Natural killer cell treated with Interleukin-12 subunit alpha and Interleukin-12 subunit beta and Interleukin-15 and Interleukin-18, amount 100 ng/mL, for 72 hours (primary cell): Measurements from ENCODE around the gene RABL6. TPM values are rescaled to one million over a fixed set of nuclear protein-coding genes. Genes with fewer than 3 reads are reported as not detected.
"Not testable (repeated sequence)": the region's sequence is repeated elsewhere in the genome, so short reads cannot be mapped to it uniquely, and the experiment has no call there.

Experiments used
- ATAC-seq, 2 donors: fragments of 150-1000 bp; cut with Tn5 transposase in 1 of 2; sonication (Bioruptor Pico), chemical (Tn5 transposase) in 1 of 2; 2 replicates each; pipeline ENCODE4 v1.10.0; 2021
- DNase-seq: peaks from one replicate; pipeline ENCODE4 v3.0.0; 2022; ENCODE audit warnings: low spot score
- H3K27ac Mint-ChIP-seq, 2 donors: 1 replicate in 1 of 2; 2 replicates in 1 of 2; pipeline ENCODE4 v1.8.0; 2022; ENCODE audit warnings: mixed read lengths in 2 of 2, mild to moderate bottlenecking in 1 of 2, moderate library complexity in 1 of 2
- H3K27me3 Mint-ChIP-seq, 2 donors: 1 replicate in 1 of 2; 2 replicates in 1 of 2; pipeline ENCODE4 v1.8.0; 2022; ENCODE audit warnings: mixed read lengths in 2 of 2
- H3K36me3 Mint-ChIP-seq: one replicate; pipeline ENCODE4 v1.8.0; 2022; ENCODE audit warnings: mixed read lengths
- H3K4me1 Mint-ChIP-seq, 2 donors: 1 replicate in 1 of 2; 2 replicates in 1 of 2; pipeline ENCODE4 v1.8.0; 2022; ENCODE audit warnings: low read depth in 2 of 2, mixed read lengths in 2 of 2, mild to moderate bottlenecking in 1 of 2
- H3K4me3 Mint-ChIP-seq: one replicate; pipeline ENCODE4 v1.8.0; 2022; ENCODE audit warnings: mixed read lengths
- H3K9me3 Mint-ChIP-seq: 2 replicates; pipeline ENCODE4 v1.8.0; 2022; ENCODE audit warnings: mixed read lengths
- total RNA-seq, 2 donors: library from RNA; stranded (reverse); gene quantifications; one replicate each; pipeline ENCODE4 v1.2.3, GENCODE V29; 2022

RABL6 gene
- total RNA-seq, 2 donors from 2014 or later = 74.1 to 151 TPM

- H3K36me3 Mint-ChIP-seq = no peaks in the 10 kb centered on the region
- DNase-seq (no peak), ATAC-seq (no peak)
- peaks cover 4% of the 10 kb centered on the region in 2 donors for H3K4me1 Mint-ChIP-seq
- H3K27ac Mint-ChIP-seq = no peak overlapping the region
- H3K4me3 Mint-ChIP-seq = no peak overlapping the region
- no peaks in the 10 kb centered on the region for H3K9me3 Mint-ChIP-seq
- H3K27me3 Mint-ChIP-seq = no peaks in the 10 kb centered on the region
These were observed 28.5 kb downstream of the RABL6 start for GRCh38 chr9:136835932-136836904.

- H3K27me3 Mint-ChIP-seq = no peaks in the 10 kb centered on the region
- H3K27ac Mint-ChIP-seq = no peak overlapping the region
- H3K36me3 Mint-ChIP-seq = no peaks in the 10 kb centered on the region
- ATAC-seq = no peak
- H3K4me1 Mint-ChIP-seq = peaks cover 4 to 6% of the 10 kb centered on the region in 2 donors
- H3K9me3 Mint-ChIP-seq = no peaks in the 10 kb centered on the region
- no peak for DNase-seq
- H3K4me3 Mint-ChIP-seq = no peak overlapping the region
These were observed 29.6 kb downstream of the RABL6 start for GRCh38 chr9:136837146-136837855.

DNA sequence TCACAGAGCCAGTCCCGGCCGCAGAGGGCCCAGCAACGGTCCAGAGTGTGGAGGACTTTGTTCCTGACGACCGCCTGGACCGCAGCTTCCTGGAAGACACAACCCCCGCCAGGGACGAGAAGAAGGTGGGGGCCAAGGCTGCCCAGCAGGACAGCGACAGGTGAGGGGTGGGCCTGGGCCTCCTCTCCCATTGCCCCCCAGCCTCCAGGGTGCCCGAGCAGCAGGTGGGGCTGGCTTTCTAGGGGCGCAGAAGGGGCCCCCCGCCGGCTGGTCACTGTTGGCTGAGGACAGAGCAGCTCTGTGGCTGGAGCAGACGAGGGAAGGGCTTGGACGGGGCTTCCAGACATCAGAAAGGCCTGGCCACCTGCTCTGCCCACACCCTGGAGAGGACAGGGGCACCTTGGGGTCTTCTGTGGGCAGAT is 30.1 kb downstream of the RABL6 start:
- DNase-seq, H3K27me3 Mint-ChIP-seq, H3K9me3 Mint-ChIP-seq, H3K27ac Mint-ChIP-seq, ATAC-seq, H3K4me3 Mint-ChIP-seq, H3K36me3 Mint-ChIP-seq, H3K4me1 Mint-ChIP-seq: not testable (repeated sequence)

DNA sequence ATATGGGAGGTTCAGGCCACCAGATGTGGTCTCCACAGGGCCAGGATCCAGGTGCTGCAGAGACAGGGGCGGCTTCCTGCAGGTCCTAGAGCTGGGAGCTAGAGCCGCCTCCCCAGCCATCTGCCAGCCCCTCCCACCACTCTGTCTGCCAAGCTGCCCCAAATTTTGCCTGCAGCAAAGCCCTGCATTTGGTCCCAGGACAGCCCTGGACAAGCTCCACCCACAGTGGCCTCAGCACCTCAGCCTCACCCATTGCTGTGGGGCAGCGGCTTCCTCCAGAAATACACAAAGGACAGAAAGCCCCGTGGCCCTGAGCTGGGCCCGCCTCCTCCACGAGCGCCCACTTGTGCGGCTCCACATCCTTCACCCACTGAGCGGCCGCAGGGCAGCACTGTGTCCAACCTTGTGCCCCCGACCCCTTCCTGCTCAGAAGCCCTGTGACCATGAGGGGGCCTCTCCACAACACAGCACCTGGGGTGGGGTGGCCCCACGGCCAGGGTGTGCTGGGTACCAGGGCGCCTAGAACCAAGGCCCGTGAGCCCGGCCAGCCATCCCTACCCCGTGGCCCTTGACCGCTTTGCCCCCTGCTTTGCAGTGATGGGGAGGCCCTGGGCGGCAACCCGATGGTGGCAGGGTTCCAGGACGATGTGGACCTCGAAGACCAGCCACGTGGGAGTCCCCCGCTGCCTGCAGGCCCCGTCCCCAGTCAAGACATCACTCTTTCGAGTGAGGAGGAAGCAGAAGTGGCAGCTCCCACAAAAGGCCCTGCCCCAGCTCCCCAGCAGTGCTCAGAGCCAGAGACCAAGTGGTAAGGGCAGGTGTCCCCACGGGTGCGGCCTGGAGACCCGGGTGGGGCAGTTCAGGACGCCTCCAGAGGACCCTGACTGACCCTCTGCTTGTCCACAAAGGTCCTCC is 30.8 kb downstream of the RABL6 start:
- Mint-ChIP-seq H3K27me3 (no peaks in the 10 kb centered on the region), H3K27ac (no peak overlapping the region), H3K4me3 (no peak overlapping the region), H3K36me3 (no peaks in the 10 kb centered on the region), H3K4me1 (peaks cover 4 to 7% of the 10 kb centered on the region in 2 donors), H3K9me3 (no peaks in the 10 kb centered on the region)
- no peak for DNase-seq
- ATAC-seq = no peak

- Mint-ChIP-seq H3K9me3 (no peaks in the 10 kb centered on the region), H3K4me1 (peaks cover 4 to 7% of the 10 kb centered on the region in 2 donors), H3K27me3 (no peaks in the 10 kb centered on the region), H3K27ac (no peak overlapping the region), H3K36me3 (no peaks in the 10 kb centered on the region), H3K4me3 (no peak overlapping the region)
- no peak for DNase-seq
- no peak for ATAC-seq
These were observed 31.7 kb downstream of the RABL6 start for GRCh38 chr9:136839229-136840139.

- ATAC-seq (no peak), DNase-seq (no peak)
- H3K27ac Mint-ChIP-seq = no peak overlapping the region
- peaks cover 4 to 7% of the 10 kb centered on the region in 2 donors for H3K4me1 Mint-ChIP-seq
- no peaks in the 10 kb centered on the region for H3K36me3 Mint-ChIP-seq
- H3K27me3 Mint-ChIP-seq = no peaks in the 10 kb centered on the region
- H3K4me3 Mint-ChIP-seq = no peak overlapping the region
- H3K9me3 Mint-ChIP-seq = no peaks in the 10 kb centered on the region
These were observed 32.6 kb downstream of the RABL6 start for GRCh38 chr9:136840140-136840876.

DNA sequence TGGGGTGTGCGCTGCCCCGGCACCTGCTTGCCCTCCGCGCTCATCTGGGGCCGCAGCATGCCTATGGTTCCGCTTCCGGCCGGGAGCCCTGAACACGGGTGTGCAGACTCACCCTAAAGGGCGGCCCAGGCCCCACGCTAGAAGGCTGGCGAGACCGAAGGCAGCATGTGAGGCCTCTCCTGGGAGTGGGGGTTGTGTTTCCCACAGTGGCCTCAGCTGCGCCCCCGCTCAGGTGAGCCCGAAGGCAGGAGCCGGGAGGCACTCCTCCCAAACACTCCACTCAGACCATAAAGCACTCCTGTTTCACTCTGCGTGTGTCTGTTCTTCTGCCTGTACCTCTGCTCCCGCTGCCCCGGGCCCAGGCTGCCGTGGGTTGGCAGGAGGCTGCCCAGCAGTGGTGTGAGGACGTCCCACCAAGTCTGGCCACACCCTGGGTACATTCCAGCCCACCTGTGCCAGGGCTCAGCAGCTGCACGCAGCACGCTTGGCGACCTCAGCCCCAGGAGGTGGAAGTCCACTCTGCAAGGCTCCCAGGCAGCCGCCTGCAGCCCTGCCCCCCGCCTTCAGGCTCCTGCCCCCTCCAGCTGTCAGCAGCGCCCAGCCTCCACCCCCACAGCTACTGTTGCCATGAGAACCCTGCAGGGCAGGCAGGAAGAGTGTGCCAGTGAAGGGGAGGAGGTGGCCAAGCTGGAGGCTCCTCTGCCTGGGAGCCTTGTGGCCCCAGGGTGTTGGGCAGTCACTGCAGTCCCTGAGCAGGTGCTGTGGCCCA is 33.3 kb downstream of the RABL6 start:
- Mint-ChIP-seq H3K9me3 (no peaks in the 10 kb centered on the region), H3K36me3 (no peaks in the 10 kb centered on the region), H3K4me3 (no peak overlapping the region), H3K27ac (no peak overlapping the region), H3K27me3 (no peaks in the 10 kb centered on the region), H3K4me1 (peaks cover 4 to 7% of the 10 kb centered on the region in 2 donors)
- ATAC-seq (no peak), DNase-seq (no peak)

DNA sequence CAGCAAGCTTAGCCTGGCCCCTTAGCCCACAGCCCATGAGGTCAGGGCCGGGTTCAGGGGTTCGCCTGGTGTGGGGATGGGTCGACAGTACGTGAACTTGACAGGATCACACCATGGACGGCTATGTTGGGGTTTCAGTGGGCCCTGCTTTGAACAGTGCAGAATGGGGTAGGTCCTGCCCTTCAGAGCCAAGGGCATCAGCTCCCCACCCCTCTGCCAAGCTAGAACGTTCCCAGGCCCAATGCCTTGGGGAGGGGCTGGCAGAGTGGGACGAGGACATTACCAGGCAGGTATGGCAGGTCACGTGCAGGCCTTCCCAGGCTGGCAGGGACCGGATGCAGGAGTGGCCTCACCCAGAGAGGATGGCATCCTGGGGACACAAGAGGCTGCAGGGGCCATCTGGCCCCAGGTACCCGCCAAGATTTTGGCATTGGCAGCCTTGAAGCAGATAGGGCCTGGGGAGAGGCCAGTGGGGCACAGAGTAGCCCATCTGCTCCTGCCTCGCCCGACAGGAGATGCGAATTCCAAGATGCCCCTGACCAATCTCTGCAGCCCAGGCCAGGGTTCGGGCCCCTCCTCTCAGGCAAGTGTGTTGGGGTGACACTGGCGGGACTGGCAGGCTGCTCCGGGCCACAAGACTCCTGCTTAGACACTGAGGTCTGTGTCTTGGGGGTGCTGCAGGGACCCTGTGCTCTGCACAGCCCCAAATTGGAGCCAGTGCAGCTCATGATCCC is 34.1 kb downstream of the RABL6 start:
- Mint-ChIP-seq H3K4me1 (peaks cover 4 to 11% of the 10 kb centered on the region in 2 donors), H3K27ac (peak overlapping the region in 1 of 2 donors; percentile 35), H3K4me3 (peak overlapping the region; percentile 86)
- H3K9me3 Mint-ChIP-seq, H3K27me3 Mint-ChIP-seq, ATAC-seq, H3K36me3 Mint-ChIP-seq, DNase-seq: not testable (repeated sequence)

DNA sequence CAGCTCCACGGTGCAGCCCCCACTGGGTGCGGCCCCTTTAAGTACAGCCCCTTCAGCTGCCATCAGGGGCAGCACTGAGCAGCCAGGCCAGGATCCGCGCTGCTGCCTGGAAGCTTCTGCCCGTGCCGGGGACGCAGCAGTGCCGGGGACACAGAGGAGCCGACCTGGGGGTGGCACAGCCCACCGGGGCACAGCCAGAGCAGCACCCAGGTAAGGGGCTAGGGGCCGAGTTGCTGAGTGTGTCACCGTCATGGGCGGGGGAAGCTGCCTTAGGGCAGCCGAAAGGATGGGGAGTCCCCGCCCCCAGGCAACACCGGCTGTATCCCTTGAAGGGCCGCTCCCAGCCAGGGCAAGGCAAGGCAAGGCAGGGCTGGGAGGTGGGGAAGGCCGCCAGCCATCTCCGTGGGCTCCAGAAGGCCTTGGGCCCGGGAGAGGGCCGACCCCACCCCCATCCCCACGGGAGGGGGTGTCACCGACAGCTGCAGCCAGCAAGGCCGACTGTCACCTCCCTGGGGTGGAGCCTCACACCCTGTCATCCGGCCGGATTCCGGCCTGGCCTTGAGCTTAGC is 34.7 kb downstream of the RABL6 start, which contains the start of gene AJM1:
AJM1 (plus strand) TSS at position 99 of the 569 bp plus-strand sequence. CDS start 1,937 bp downstream, outside the sequence.
- H3K27me3 Mint-ChIP-seq, H3K36me3 Mint-ChIP-seq, H3K9me3 Mint-ChIP-seq: not testable (repeated sequence)
- Mint-ChIP-seq H3K4me3 (peak within 1 kb of the TSS; percentile 86), H3K27ac (peak within 1 kb of the TSS in 1 of 2 donors; percentile 35), H3K4me1 (peaks cover 5 to 11% of the 10 kb centered on the region in 2 donors)
- peak; percentile 81 for DNase-seq
- ATAC-seq = peak; percentile 88

DNA sequence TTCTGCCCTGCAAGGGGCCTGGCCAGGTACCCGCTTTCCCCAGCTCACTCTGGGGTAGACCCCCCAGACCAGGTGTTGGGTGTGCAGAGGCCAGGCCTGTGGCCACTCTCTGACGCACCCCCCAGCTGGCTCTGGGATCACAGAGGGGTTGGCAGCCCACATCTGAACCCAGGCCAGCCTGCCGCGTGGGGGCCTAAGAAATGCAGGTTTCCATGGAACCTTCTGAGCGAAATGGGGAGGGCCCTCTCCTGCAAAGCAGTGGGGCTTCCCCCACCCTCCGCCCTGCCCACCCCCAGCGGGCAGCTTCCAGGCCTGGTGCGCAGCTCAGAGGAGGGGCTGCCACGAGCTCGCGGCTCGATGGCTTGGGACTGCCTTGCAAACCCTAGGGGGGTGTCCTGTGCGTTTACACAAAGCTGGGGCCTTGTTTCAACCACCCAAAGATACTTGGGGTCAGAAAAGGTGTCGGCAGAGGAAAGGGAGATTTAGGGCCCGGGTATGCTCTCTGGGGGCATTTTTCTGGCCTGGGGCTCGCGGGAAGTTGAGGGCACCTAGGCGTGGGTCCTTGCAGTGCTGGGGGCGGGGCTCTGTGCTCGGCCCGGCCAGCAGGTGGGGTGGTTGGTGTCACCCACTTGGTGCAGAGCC is 35.5 kb downstream of the RABL6 start:
- peak; percentile 1 to 3 for ATAC-seq
- H3K9me3 Mint-ChIP-seq, H3K27ac Mint-ChIP-seq, DNase-seq, H3K27me3 Mint-ChIP-seq, H3K36me3 Mint-ChIP-seq: not testable (repeated sequence)
- Mint-ChIP-seq H3K4me1 (peaks cover 12 to 18% of the 10 kb centered on the region in 2 donors), H3K4me3 (peak overlapping the region; percentile 47)
